Activated CD8-positive, alpha-beta T cell treated with anti-CD3 and anti-CD28 coated beads, Interleukin-2, amount 10 ng/mL, durations not matched to agents 7 days and 5 days (primary cell): ENCODE measurements around the gene GGT1. TPM values are rescaled to one million over a fixed set of nuclear protein-coding genes. Genes with fewer than 3 reads are reported as not detected.

Experiments used
- total RNA-seq, 2 experiments: library from RNA; stranded (reverse); gene quantifications; one replicate each; pipeline ENCODE4 v1.2.3, GENCODE V29; 2021

GGT1 gene
- total RNA-seq, 2 experiments from 2014 or later: 20.0 to 23.6 TPM

Other genes with a start within 250 kb of the GGT1 start
- gene ADORA2A, start 175.6 kb upstream of the GGT1 start, total RNA-seq: 10 to 100 TPM; 20.3 to 20.4 TPM
- gene UPB1, start 107.9 kb upstream of the GGT1 start, total RNA-seq: under 1 TPM; 0.24 to 0.31 TPM
- gene GUCD1, start 48.1 kb upstream of the GGT1 start, total RNA-seq: 100 to 1,000 TPM; 129 to 133 TPM
- 100 to 1,000 TPM; 136 to 144 TPM for gene SNRPD3, start 47.2 kb upstream of the GGT1 start, total RNA-seq
- gene LRRC75B, start 10.1 kb upstream of the GGT1 start, total RNA-seq: 1 to 10 TPM in 1 of 2 experiments, under 1 TPM in 1; 0.91 to 1.3 TPM
- not detected for gene PIWIL3, start 171.5 kb downstream of the GGT1 start, total RNA-seq
- gene SGSM1, start 203.0 kb downstream of the GGT1 start, total RNA-seq: not detected